Stimulated activated naive B cell treated with anti-CD40 and anti-IgM and Interleukin-4, amounts not matched to agents 10 μg/mL and 1 μg/mL and 100 μg/mL, for 72 hours (primary cell): ENCODE data around the gene LRRC47.

Experiments
- ATAC-seq, 2 donors: fragments of 150-1000 bp; cut with Tn5 transposase; replicated peaks; 2 replicates each; pipeline ENCODE4 v1.10.0; 2021; ENCODE audit warnings: moderate library complexity in 1 of 2
- DNase-seq: peaks from one replicate; pipeline ENCODE4 v3.0.0; 2021
- H3K27ac Mint-ChIP-seq: one replicate; pipeline ENCODE4 v1.8.0; 2022; ENCODE audit warnings: mild to moderate bottlenecking, mixed read lengths
- H3K27me3 Mint-ChIP-seq, 2 donors: one replicate each; pipeline ENCODE4 v1.8.0; 2022; ENCODE audit warnings: mixed read lengths in 2 of 2
- H3K36me3 Mint-ChIP-seq, 2 donors: one replicate each; pipeline ENCODE4 v1.8.0; 2022; ENCODE audit warnings: mixed read lengths in 2 of 2, mild to moderate bottlenecking in 1 of 2
- H3K4me1 Mint-ChIP-seq, 2 donors: one replicate each; pipeline ENCODE4 v1.8.0; 2022; ENCODE audit warnings: mixed read lengths in 2 of 2, mild to moderate bottlenecking in 1 of 2
- H3K4me3 Mint-ChIP-seq, 2 donors: one replicate each; pipeline ENCODE4 v1.8.0; 2022; ENCODE audit warnings: mild to moderate bottlenecking in 2 of 2, mixed read lengths in 2 of 2, moderate library complexity in 1 of 2
- H3K9me3 Mint-ChIP-seq, 2 donors: one replicate each; pipeline ENCODE4 v1.8.0; 2022; ENCODE audit warnings: mixed read lengths in 2 of 2, mild to moderate bottlenecking in 1 of 2

The LRRC47 gene

DNA sequence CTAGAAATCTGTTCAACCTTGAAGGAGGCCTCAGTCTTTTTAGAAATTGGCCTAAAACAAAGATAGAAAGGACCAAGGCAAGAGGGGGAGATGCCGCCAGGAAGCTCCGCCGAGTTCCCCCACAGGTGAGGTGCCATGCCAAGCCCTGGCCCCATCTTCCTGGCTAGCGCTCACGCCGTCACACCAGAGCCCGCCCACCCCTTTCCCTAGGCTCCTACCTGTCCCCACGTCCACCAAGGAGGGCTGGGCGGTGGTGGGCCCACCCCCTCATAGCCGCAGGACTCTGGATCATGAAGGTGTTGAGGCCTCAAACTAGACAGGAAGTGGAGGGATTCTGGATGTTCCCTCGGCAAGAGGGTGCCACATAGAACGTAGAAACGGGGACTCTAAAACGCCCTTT is 59.6 kb downstream of the LRRC47 start:
- Mint-ChIP-seq H3K4me3 (no peak overlapping the region), H3K4me1 (no peaks in the 10 kb centered on the region), H3K27ac (no peak overlapping the region), H3K27me3 (peaks cover 0 to under 1% of the 10 kb centered on the region in 2 donors), H3K36me3 (peaks cover 10 to 12% of the 10 kb centered on the region in 2 donors), H3K9me3 (no peaks in the 10 kb centered on the region)
- ATAC-seq (no peak), DNase-seq (no peak)

DNA sequence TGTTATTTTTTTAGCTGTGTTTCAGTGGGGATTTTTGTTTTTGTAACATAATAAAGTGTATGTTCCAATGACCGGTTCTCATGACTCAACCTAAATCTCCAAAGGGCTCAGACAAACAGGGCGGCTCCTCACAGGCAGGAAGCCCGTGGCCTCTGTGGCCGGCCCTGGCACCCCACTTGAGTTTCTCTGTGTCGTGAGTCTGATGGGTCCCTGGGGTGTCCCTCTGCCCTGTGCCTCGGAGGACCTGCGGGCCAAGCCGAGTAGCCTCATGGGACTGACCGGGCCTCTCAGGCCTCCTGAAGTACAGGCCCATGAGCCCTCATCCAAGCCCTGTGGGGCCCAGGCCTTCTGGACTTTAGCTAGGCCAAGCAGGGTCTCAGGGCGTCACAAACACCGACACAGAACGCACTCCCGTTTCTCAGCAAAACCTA is 60.2 kb downstream of the LRRC47 start:
- DNase-seq (no peak), ATAC-seq (no peak)
- Mint-ChIP-seq H3K27ac (no peak overlapping the region), H3K4me1 (no peaks in the 10 kb centered on the region), H3K9me3 (no peaks in the 10 kb centered on the region), H3K4me3 (no peak overlapping the region), H3K27me3 (peaks cover 4% of the 10 kb centered on the region in 2 donors), H3K36me3 (peaks cover 6 to 8% of the 10 kb centered on the region in 2 donors)

DNA sequence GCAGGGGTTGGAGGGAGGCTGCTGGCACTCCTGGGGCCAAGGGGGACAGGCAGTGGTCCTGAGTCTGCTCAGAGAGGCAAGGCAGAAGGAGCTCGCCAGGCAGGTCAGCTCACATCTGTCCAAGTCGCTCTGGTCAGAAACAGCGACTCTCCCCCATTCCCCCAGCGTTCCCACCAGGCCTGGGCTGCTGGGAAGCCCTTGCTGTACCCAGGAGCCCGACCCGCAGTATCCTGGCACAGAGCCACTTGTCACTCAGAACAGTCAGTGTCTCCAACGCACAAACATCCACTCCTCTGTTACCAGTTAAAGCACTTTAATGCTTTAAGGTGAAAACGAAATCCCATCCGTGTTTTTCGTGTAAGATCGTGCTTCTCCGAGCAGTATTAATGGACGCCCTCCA is 60.6 kb downstream of the LRRC47 start:
- Mint-ChIP-seq H3K4me3 (no peak overlapping the region), H3K4me1 (no peaks in the 10 kb centered on the region), H3K9me3 (no peaks in the 10 kb centered on the region), H3K27ac (no peak overlapping the region), H3K27me3 (peaks cover 8 to 9% of the 10 kb centered on the region in 2 donors), H3K36me3 (peaks cover 4 to 8% of the 10 kb centered on the region in 2 donors)
- DNase-seq, result no peak
- ATAC-seq, result no peak

DNA sequence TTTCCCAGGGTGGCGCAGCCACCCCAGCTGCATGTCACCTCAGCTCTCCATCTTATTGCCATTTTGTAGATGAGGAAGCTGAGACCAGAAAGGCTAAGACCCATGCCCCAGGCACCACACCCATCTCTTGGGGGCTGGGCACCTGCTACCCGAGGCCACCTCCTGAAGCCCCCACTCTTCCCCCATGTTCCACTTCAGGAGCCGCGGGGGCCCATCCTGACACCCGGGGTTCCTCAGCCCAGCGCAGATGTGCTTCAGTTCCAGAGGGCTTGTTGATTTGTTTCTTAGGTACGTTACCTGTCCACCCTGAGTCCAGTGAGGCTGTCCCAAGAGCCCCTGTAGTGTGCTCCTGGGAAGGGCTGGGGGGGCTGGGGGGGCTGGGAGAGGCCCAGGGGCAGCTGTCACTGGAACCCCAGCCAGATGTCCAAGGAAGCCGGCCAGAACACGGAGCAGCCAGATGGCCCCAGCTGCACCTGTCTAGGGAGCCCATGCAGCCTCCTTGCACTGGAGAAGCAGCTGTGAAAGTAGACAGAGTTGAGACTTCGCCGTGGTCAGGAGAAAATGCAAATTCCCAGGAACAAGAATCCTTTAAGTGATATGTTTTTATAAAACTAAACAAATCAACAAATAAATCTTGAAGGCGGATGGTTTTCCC is 61.1 kb downstream of the LRRC47 start:
- Mint-ChIP-seq H3K27me3 (peaks cover 8 to 10% of the 10 kb centered on the region in 2 donors), H3K4me1 (no peaks in the 10 kb centered on the region), H3K27ac (no peak overlapping the region), H3K36me3 (peaks cover 4 to 8% of the 10 kb centered on the region in 2 donors), H3K4me3 (no peak overlapping the region), H3K9me3 (no peaks in the 10 kb centered on the region)
- DNase-seq (no peak), ATAC-seq (no peak)

DNA sequence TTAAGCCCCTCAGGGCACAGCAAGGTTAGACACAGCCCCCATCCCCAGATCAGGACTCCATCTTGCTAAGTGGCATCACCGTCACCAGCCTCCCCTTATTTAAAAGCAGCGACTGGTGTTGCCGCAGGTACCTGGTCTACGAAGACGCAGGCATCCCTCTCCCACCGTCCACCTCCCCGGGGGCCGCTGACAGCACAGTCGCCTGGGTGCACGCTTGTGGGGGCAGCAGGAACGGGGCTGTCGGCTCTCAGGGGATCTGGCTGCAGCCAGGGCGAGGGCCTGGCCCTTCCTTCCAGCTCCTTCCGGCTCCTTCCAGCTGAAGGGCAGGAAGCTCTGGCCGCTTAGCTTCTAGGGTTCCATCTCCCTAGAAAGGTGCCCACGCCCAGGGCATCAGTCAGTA is 61.7 kb downstream of the LRRC47 start:
- Mint-ChIP-seq H3K9me3 (no peaks in the 10 kb centered on the region), H3K4me1 (no peaks in the 10 kb centered on the region)

DNA sequence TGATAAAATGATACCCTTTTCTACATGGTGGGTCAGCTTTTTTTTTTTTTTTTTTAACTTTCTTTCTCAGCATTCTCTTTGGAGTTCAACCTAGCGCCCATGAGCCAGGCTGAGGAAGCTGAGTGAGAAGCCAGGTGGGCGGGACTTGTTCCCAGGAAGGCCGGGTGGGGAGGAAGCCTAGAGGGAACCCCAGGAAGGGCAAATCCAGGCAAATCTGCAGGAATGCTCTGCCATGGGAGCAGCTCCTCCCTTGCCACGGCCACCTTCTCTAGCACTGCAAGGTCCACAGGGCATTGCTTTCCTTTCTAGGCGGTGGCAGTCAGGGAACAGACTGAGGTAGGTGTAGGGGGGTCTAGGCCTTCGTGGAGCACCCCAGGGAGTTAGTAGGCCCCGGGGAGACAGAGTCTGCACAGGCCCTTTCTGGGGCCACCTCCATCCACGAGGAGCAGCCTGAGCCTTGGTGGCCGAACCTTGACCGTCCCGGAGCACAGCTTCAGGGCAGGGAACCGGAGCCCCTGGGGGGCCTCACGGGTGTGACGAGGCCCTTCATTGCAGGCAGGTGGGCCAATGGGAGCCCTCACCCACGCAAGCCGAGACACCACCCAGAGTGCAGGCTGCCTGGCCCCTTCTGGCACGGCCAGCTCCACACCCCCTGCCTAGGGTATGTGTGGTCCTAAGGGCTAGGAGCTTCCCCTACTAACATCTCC is 62.3 kb downstream of the LRRC47 start:
- Mint-ChIP-seq H3K36me3 (peaks cover 4 to 8% of the 10 kb centered on the region in 2 donors), H3K9me3 (no peaks in the 10 kb centered on the region), H3K27ac (no peak overlapping the region), H3K27me3 (peaks cover 8 to 17% of the 10 kb centered on the region in 2 donors), H3K4me3 (no peak overlapping the region), H3K4me1 (no peaks in the 10 kb centered on the region)
- DNase-seq, result no peak
- no peak for ATAC-seq

More for the DNA sequence above, 61.7 kb downstream of the LRRC47 start:
- peaks cover 4 to 8% of the 10 kb centered on the region in 2 donors for H3K36me3 Mint-ChIP-seq
- DNase-seq, result no peak
- H3K27me3 Mint-ChIP-seq, result peaks cover 8 to 11% of the 10 kb centered on the region in 2 donors
- H3K4me3 Mint-ChIP-seq, result no peak overlapping the region
- H3K27ac Mint-ChIP-seq, result no peak overlapping the region
- ATAC-seq, result no peak

DNA sequence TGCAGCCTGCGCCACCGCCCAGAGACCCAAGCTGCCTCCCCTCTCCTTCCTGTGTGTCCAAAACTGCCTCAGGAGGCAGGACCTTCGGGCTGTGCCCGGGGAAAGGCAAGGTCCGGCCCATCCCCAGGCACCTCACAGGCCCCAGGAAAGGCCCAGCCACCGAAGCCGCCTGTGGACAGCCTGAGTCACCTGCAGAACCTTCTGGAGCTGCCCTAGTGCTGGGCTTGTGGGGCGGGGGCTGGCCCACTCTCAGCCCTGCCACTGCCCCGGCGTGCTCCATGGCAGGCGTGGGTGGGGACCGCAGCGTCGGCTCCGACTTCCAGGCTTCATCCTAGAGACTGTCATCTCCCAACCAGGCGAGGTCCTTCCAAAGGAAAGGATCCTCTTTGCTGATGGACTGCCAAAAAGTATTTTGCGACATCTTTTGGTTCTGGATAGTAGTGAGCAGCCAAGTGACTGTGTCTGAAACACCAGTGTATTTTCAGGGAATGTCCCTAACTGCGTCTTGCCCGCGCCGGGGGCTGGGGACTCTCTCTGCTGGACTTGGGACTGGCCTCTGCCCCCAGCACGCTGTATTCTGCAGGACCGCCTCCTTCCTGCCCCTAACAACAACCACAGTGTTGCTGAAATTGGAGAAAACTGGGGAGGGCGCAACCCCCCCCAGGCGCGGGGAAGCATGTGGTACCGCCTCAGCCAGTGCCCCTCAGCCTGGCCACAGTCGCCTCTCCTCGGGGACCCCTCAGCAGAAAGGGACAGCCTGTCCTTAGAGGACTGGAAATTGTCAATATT is 63.0 kb downstream of the LRRC47 start:
- Mint-ChIP-seq H3K4me1 (no peaks in the 10 kb centered on the region), H3K9me3 (no peaks in the 10 kb centered on the region), H3K27ac (no peak overlapping the region), H3K36me3 (peaks cover 3 to 8% of the 10 kb centered on the region in 2 donors), H3K27me3 (peaks cover 8 to 22% of the 10 kb centered on the region in 2 donors), H3K4me3 (no peak overlapping the region)
- ATAC-seq (no peak), DNase-seq (no peak)

DNA sequence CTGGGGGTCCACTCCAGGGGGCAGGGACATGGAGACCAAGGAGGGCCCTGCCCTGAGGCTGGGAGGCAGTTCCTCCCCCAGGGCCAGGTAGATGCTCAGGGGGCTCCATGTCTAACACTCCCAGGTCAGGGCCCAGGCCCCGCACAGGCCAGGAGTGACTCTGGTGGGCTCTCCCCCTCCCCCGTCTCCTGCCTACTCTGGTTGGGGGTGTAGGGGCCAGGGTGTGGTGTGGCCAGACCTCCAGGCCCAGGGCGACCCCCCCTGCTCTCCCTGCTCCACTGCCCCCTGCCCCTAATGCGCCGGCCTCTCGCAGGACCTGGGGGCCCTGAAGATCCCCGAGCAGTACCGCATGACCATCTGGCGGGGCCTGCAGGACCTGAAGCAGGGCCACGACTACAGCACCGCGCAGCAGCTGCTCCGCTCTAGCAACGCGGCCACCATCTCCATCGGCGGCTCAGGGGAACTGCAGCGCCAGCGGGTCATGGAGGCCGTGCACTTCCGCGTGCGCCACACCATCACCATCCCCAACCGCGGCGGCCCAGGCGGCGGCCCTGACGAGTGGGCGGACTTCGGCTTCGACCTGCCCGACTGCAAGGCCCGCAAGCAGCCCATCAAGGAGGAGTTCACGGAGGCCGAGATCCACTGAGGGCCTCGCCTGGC is 63.7 kb downstream of the LRRC47 start:
- DNase-seq, result no peak
- no peak overlapping the region for H3K27ac Mint-ChIP-seq
- H3K27me3 Mint-ChIP-seq, result peaks cover 8 to 22% of the 10 kb centered on the region in 2 donors
- ATAC-seq, result no peak
- no peak overlapping the region for H3K4me3 Mint-ChIP-seq
- H3K36me3 Mint-ChIP-seq, result peaks cover 1 to 8% of the 10 kb centered on the region in 2 donors
- no peaks in the 10 kb centered on the region for H3K9me3 Mint-ChIP-seq
- H3K4me1 Mint-ChIP-seq, result no peaks in the 10 kb centered on the region

DNA sequence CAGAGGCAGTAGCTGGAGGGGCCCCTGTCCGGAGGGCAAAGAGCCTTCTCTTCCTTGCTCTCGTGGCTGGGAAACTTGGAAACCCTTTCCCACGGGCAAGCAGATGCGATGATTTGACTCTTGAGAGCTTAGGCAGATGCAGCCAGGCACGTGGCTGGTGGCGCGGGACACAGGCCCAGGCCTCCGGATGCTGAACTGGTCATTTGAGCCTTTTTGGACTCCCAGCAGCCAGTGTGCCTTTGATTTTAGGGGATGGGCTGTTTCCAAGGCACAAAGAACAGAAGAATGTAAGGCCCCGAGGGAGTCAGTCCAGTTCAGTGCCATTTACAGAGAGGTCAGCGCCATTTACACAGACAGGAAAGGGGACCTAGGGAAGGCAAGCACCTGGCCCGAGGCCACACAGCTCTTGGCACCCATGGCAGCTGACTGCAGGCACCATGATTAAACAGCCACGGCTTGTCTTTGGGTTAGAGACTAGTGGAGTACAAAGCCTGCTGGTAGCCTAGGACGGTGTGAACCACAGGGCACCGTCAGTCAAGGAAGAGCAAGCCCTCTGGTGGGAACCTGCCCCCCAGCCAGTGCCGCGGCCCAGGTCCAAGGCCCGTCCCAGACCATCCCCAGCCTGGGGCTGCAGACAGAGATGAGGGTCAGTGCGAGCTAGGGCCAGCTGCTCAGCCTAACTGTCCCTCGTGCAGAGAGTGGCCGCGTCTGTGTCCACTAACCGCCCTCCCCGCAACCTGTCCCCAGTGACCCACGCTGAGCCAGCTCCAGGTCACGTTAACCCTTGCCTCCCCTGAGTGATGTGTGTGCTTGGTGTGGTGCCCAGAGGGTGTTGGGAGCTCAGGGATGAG is 64.5 kb downstream of the LRRC47 start:
- no peaks in the 10 kb centered on the region for H3K4me1 Mint-ChIP-seq
- ATAC-seq (no peak), DNase-seq (no peak)
- no peaks in the 10 kb centered on the region for H3K9me3 Mint-ChIP-seq
- H3K27me3 Mint-ChIP-seq, result peaks cover 10 to 26% of the 10 kb centered on the region in 2 donors
- H3K36me3 Mint-ChIP-seq, result peaks cover under 1 to 8% of the 10 kb centered on the region in 2 donors
- no peak overlapping the region for H3K27ac Mint-ChIP-seq
- H3K4me3 Mint-ChIP-seq, result no peak overlapping the region

DNA sequence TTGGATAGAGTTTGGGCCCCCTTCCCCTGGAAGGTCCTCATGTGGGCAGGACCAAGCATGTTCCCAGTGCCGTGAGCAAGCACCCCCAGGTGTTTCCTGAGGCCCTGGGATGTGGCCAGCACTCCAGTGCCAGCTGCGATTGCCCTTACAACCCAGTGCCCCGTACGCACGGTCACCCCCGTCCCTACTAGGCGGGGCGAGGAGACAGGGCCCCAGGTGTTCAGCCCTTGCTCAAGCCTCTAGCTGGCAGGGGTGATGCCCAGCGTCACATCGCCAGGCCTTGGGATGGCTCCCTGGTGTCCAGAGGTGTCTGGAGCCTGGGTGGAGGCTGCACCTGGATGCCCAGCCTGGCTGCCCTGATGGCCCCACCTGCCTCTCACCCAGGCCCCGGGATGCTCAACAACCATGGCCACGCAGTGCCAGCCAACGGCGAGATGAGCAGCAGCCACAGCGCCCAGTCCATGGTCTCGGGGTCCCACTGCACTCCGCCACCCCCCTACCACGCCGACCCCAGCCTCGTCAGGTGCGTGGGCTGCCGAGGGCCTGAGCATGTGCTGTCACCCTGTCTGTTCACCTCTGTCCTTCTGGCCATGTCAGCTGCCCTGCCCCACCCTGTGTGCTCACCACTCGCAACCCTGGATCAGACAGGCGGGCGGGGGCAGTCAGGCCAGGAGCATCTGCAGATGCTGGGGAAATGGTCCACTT is 65.6 kb downstream of the LRRC47 start:
- ATAC-seq, result no peak
- Mint-ChIP-seq H3K27me3 (peaks cover 18 to 32% of the 10 kb centered on the region in 2 donors), H3K36me3 (peaks cover 0 to 3% of the 10 kb centered on the region in 2 donors), H3K27ac (no peak overlapping the region), H3K4me3 (no peak overlapping the region), H3K4me1 (no peaks in the 10 kb centered on the region), H3K9me3 (no peaks in the 10 kb centered on the region)
- no peak for DNase-seq

DNA sequence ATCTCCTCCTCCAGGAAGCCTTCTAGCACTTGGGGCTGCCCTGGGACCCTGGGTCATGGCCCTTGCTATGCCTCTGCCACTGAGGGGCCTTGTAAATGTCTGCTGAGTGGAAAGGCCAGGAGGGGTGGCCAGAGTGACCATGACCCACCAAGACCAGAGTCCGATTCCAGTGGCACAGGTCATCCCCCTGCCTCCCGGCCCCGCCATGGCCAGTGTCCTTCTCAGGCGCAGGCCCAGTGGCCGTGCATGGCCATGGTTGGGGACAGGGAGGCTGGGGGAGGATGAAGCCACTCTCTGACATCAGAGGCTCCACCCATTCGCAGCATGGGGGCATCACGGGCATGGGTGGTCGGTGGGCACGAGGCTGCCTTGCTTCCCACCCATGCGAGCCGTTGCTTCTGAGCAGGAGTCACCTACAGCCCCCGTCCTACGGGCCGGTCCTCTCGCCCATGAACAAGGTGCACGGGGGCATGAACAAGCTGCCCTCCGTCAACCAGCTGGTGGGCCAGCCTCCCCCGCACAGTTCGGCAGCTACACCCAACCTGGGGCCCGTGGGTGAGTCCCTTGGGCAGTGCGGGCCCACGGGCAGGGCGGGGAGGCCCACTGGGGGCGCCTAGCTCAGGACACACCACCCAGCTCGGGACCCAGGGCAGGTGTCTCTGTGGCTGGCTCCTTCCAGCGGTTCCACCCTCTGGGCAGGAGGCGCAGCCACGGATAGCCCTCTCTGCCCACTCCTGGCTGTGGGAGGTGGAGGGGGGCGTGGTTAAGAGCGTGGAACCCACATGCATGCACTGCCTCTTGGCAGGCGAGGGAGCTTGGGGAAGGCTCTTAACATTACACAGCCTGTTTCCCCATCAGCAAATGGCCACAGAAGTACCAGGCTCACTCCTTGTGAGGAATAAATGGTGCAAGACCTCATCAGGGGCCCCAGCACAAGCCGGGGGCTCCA is 66.4 kb downstream of the LRRC47 start:
- no peak overlapping the region for H3K4me3 Mint-ChIP-seq
- H3K27me3 Mint-ChIP-seq, result peaks cover 22 to 32% of the 10 kb centered on the region in 2 donors
- no peaks in the 10 kb centered on the region for H3K9me3 Mint-ChIP-seq
- no peaks in the 10 kb centered on the region for H3K36me3 Mint-ChIP-seq
- H3K4me1 Mint-ChIP-seq, result peaks cover 0 to 2% of the 10 kb centered on the region in 2 donors
- DNase-seq, result no peak
- ATAC-seq, result no peak
- H3K27ac Mint-ChIP-seq, result no peak overlapping the region
